GM12801 (cell line): ENCODE data around the gene TMEM229B.

Experiments used
- CTCF ChIP-seq: IDR thresholded peaks from one replicate; pipeline ENCODE4 v1.5.1; 2011; ENCODE audit warnings: control low read depth; ENCODE audit not compliant: insufficient read length; ENCODE audit errors: extremely low read depth

The TMEM229B gene

DNA sequence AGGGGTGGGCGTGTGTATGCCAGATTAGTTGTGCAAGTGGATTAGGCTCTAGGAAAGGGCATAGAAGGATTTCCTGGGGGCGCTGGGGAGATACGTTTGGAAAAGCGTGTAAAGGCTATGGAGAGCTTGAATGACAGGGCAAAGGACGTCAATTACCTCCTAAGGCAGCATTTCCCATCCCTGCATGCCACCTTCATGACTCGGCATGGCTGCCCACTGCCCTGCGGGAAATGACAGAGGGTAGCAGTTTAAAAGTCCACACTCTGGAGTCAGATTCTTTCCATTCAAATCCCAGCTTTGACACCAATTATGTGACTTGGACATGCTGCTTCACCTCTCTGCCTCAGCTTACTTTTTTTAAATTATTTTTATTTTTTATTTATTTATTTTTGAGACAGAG lies 14.8 kb upstream of the TMEM229B start:
- TF ChIP-seq CTCF = no peak

DNA sequence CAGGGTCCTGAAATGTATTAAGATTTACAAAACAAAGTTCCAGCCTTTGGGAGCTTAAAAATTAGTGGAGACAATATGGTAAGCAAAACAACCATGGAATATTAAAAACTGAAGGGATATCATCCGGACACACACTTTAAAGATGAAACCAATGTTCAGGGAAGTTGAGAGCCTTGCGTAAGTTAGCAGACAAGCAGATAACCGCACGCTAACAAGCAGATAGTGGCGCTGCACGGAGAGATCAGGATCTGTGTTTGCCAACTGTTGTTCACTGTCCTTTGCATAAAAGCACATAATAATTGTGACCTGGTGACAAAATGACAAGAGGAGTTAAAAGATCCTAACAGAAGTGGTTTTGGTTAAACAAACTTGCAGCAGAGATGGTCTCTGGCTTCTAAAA lies 14.3 kb upstream of the TMEM229B start:
- no peak for TF ChIP-seq CTCF

DNA sequence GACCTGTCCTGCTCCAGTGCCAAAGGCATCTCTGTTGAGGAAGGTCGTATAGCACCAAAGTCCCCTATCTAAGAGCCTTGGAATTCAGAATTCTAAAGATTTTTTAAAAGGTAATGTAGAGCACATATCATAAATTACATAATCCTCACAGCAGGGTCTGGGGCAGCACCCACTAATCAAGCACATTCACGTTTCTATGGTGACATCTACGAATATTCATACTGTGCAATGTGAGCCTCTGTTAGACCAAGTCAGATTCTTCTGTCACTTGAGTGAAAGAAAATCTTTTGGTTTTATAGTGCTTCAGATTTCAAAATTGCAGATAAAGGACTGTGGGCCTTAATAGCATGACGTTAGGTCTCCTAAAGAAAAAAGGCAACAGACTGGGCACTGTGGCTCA lies 13.1 kb upstream of the TMEM229B start:
- TF ChIP-seq CTCF = no peak

DNA sequence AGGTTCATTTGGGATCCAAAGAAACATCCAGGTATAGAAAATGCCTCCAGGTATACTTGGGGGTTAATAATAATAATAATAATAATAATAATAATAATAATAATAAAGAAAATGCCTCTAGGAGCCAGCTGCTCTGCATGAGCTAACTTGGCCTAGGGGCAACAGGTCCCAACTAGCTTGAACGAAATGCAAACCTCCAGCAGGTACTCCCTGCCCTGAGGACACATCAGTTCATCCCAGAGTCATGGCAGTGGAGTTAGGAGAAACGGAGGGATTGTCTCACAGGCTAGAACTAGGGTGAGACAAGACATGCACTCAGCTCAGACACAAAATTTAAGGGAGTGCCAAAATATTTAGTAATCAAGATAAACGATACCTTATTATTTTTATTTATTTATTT lies 12.5 kb upstream of the TMEM229B start:
- no peak for TF ChIP-seq CTCF

GRCh38 chr14:67497716-67498115 lies 9.2 kb upstream of the TMEM229B start:
- TF ChIP-seq CTCF = no peak

- no peak for TF ChIP-seq CTCF
These were observed 8.7 kb upstream of the TMEM229B start for GRCh38 chr14:67497216-67497615.

GRCh38 chr14:67495827-67496226 lies 7.3 kb upstream of the TMEM229B start:
- no peak for TF ChIP-seq CTCF
